Liver (tissue), 9 donors: Measurements from ENCODE around the gene TMPRSS6. TPM values are rescaled to one million over a fixed set of nuclear protein-coding genes. Genes with fewer than 3 reads are reported as not detected.

Experiments
- DNase-seq: peaks from one replicate; pipeline ENCODE4 v3.0.0-alpha.2; 2017; ENCODE audit warnings: low spot score
- H3K27ac ChIP-seq, 2 donors: one replicate each; pipeline ENCODE4 v1.7.0; 2013; ENCODE audit warnings: inconsistent platforms in 2 of 2, low read length in 2 of 2, control low read depth in 1 of 2, low read depth in 1 of 2, mild to moderate bottlenecking in 1 of 2
- H3K27me3 ChIP-seq, 4 donors: one replicate each; pipeline versions ENCODE4 v1.6.1 to v1.7.0; 2013; ENCODE audit warnings: low read length in 3 of 4, inconsistent platforms in 1 of 4, mild to moderate bottlenecking in 1 of 4, moderate library complexity in 1 of 4; ENCODE audit not compliant: control insufficient read depth in 4 of 4, insufficient read depth in 4 of 4
- H3K36me3 ChIP-seq, 4 donors: one replicate each; pipeline versions ENCODE4 v1.6.1 to v1.7.0; 2013; ENCODE audit warnings: low read length in 3 of 4, mild to moderate bottlenecking in 3 of 4, low read depth in 1 of 4, moderate library complexity in 1 of 4; ENCODE audit not compliant: control insufficient read depth in 4 of 4, insufficient read depth in 3 of 4
- H3K4me1 ChIP-seq, 4 donors: one replicate each; pipeline versions ENCODE4 v1.6.1 to v1.7.0; 2013; ENCODE audit warnings: low read length in 3 of 4, mild to moderate bottlenecking in 3 of 4, moderate library complexity in 1 of 4; ENCODE audit not compliant: control insufficient read depth in 4 of 4, insufficient read depth in 4 of 4
- H3K4me3 ChIP-seq, 3 donors: one replicate each; pipeline versions ENCODE4 v1.6.1 to v1.7.0; 2013; ENCODE audit warnings: low read length in 3 of 3, control low read depth in 1 of 3, low read depth in 1 of 3, mild to moderate bottlenecking in 1 of 3
- H3K9ac ChIP-seq, 2 donors: one replicate each; pipeline ENCODE4 v1.7.0; 2013; ENCODE audit warnings: low read length in 2 of 2, mild to moderate bottlenecking in 2 of 2, moderate library complexity in 2 of 2, control low read depth in 1 of 2, low read depth in 1 of 2
- H3K9me3 ChIP-seq, 4 donors: one replicate each; pipeline versions ENCODE4 v1.6.1 to v1.7.0; 2013; ENCODE audit warnings: low read length in 3 of 4; ENCODE audit not compliant: control insufficient read depth in 4 of 4
- EGR1 ChIP-seq, 2 donors: IDR thresholded peaks; 2 replicates each; pipeline ENCODE4 v1.6.1; 2016 to 2018; ENCODE audit warnings: antibody characterized with exemption in 2 of 2, low read depth in 2 of 2
- GABPA ChIP-seq, 2 donors: IDR thresholded peaks in 1 of 2; conservative IDR thresholded peaks in 1 of 2; 2 replicates each; pipeline ENCODE4 v1.6.1; 2016; ENCODE audit warnings: antibody characterized with exemption in 2 of 2, mild to moderate bottlenecking in 1 of 2, moderate library complexity in 1 of 2
- HNF4A ChIP-seq, 2 donors: conservative IDR thresholded peaks; 2 replicates each; pipeline ENCODE4 v1.6.1; 2016; ENCODE audit warnings: antibody characterized with exemption in 2 of 2, mild to moderate bottlenecking in 2 of 2
- HNF4G ChIP-seq: IDR thresholded peaks from 2 replicates; pipeline ENCODE4 v1.6.1; 2016; ENCODE audit warnings: antibody characterized with exemption
- NR2F2 ChIP-seq: IDR thresholded peaks from 2 replicates; pipeline ENCODE4 v1.6.1; 2016; ENCODE audit warnings: antibody characterized with exemption
- RAD21 ChIP-seq, 2 donors: IDR thresholded peaks; 2 replicates each; pipeline ENCODE4 v1.6.1; 2016; ENCODE audit warnings: antibody characterized with exemption in 2 of 2, mild to moderate bottlenecking in 2 of 2
- RXRA ChIP-seq, 2 donors: IDR thresholded peaks; 2 replicates each; pipeline ENCODE4 v1.6.1; 2017 to 2018; ENCODE audit warnings: antibody characterized with exemption in 2 of 2, mild to moderate bottlenecking in 1 of 2
- SP1 ChIP-seq: IDR thresholded peaks from 2 replicates; pipeline ENCODE4 v1.6.1; 2018; ENCODE audit warnings: antibody characterized with exemption, mild to moderate bottlenecking
- TAF1 ChIP-seq: conservative IDR thresholded peaks from 2 replicates; pipeline ENCODE4 v1.6.1; 2016; ENCODE audit warnings: antibody characterized with exemption, mild to moderate bottlenecking
- YY1 ChIP-seq: IDR thresholded peaks from 2 replicates; pipeline ENCODE4 v1.6.1; 2016; ENCODE audit warnings: antibody characterized with exemption, mild to moderate bottlenecking
- WGBS: extraction: QIAGEN DNeasy Blood & Tissue Kit; methylation state at CpG from one replicate; pipeline ENCODE4 v1.1.7; 2013; 5-methylcytosine and 5-hydroxymethylcytosine counted together
- polyA plus RNA-seq, 2 donors: library from polyadenylated mRNA; stranded (reverse) in 1 of 2; unstranded in 1 of 2; fragments of 200-250 nt in 1 of 2; fragments of >200 nt in 1 of 2; fragmentation: Nextera tagmentation in 1 of 2; extraction: Ambion mirVana in 1 of 2; gene quantifications; one replicate each; pipeline versions ENCODE4 v1.2.1 to v1.2.3, GENCODE V29; 2013 to 2015
- total RNA-seq, 2 donors: library from RNA; depleted of rRNA; stranded (reverse); fragments of >200 nt; gene quantifications; one replicate each; pipeline ENCODE4 v1.2.3, GENCODE V29; 2014
- TF ChIP-seq, protein P1 (sequence below): IDR thresholded peaks from 2 replicates; pipeline ENCODE4 v1.6.1; 2016; ENCODE audit warnings: antibody characterized with exemption
- TF ChIP-seq, protein P2 (sequence below): IDR thresholded peaks from 2 replicates; pipeline ENCODE4 v1.6.1; 2016; ENCODE audit warnings: antibody characterized with exemption, mild to moderate bottlenecking
- TF ChIP-seq, protein P3 (sequence below): IDR thresholded peaks from 2 replicates; pipeline ENCODE4 v1.6.1; 2016; ENCODE audit warnings: antibody characterized with exemption
- TF ChIP-seq, protein P4 (sequence below): IDR thresholded peaks from 2 replicates; pipeline ENCODE4 v1.6.1; 2016; ENCODE audit warnings: antibody characterized with exemption
- donor health status: healthy.
- donor health status: healthy.
- donor health status: healthy.
- donor health status: healthy.
- donor health status: healthy.

Gene TMPRSS6
- total and polyA plus RNA-seq, 4 donors = 12.6 to 47.1 (median 39.9) TPM

DNA sequence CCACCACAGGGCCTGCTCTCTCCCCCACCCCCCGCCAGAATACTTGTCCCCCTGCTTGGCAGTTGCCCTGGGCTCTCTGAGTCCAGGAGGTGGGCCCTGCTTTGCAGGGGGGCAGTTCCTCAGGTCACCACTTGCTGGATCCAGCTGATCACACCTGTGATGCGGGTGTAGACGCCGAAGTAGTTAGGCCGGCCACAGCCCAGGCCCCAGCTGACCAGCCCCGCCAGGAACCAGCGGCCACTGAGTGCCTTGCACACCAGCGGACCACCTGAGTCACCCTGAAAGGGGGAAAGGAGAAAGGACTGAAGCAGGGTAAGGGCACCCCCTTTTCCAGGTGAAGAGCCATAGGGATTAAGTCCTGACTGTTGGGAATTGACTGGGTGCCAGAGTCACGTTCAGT, 43.6 kb downstream of the TMPRSS6 start:
- no peak for DNase-seq
- Histone ChIP-seq H3K4me1 (no peaks in the 10 kb centered on the region), H3K9me3 (no peaks in the 10 kb centered on the region), H3K27me3 (no peaks in the 10 kb centered on the region), H3K36me3 (peaks cover 0 to 37% (median 8%) of the 10 kb centered on the region in 4 donors), H3K4me3 (no peak overlapping the region), H3K27ac (no peak overlapping the region), H3K9ac (no peak overlapping the region)
- WGBS = 94% methylated on average over 9 of the region's 9 CpGs
- TF ChIP-seq HNF4G = no peak
- no peak for TF ChIP-seq RXRA (IDR thresholded peaks at IDR 0.05)
- TF ChIP-seq RAD21 (IDR thresholded peaks at IDR 0.05) = no peak
- no peak for TF ChIP-seq HNF4A (conservative IDR thresholded peaks at IDR 0.05)
- no peak for TF ChIP-seq GABPA (IDR thresholded peaks at IDR 0.05 in 1 of 2, conservative IDR thresholded peaks at IDR 0.05 in 1 of 2)
- no peak for TF ChIP-seq EGR1 (IDR thresholded peaks at IDR 0.05; ENCODE audit: low read depth in 2 of 2)
- no peak for TF ChIP-seq NR2F2
- TF ChIP-seq TAF1 = no peak
- TF ChIP-seq SP1 = no peak
- TF ChIP-seq, protein P1, sequence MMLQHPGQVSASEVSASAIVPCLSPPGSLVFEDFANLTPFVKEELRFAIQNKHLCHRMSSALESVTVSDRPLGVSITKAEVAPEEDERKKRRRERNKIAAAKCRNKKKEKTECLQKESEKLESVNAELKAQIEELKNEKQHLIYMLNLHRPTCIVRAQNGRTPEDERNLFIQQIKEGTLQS = no peak
- TF ChIP-seq, protein P2, sequence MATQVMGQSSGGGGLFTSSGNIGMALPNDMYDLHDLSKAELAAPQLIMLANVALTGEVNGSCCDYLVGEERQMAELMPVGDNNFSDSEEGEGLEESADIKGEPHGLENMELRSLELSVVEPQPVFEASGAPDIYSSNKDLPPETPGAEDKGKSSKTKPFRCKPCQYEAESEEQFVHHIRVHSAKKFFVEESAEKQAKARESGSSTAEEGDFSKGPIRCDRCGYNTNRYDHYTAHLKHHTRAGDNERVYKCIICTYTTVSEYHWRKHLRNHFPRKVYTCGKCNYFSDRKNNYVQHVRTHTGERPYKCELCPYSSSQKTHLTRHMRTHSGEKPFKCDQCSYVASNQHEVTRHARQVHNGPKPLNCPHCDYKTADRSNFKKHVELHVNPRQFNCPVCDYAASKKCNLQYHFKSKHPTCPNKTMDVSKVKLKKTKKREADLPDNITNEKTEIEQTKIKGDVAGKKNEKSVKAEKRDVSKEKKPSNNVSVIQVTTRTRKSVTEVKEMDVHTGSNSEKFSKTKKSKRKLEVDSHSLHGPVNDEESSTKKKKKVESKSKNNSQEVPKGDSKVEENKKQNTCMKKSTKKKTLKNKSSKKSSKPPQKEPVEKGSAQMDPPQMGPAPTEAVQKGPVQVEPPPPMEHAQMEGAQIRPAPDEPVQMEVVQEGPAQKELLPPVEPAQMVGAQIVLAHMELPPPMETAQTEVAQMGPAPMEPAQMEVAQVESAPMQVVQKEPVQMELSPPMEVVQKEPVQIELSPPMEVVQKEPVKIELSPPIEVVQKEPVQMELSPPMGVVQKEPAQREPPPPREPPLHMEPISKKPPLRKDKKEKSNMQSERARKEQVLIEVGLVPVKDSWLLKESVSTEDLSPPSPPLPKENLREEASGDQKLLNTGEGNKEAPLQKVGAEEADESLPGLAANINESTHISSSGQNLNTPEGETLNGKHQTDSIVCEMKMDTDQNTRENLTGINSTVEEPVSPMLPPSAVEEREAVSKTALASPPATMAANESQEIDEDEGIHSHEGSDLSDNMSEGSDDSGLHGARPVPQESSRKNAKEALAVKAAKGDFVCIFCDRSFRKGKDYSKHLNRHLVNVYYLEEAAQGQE = no peak

DNA sequence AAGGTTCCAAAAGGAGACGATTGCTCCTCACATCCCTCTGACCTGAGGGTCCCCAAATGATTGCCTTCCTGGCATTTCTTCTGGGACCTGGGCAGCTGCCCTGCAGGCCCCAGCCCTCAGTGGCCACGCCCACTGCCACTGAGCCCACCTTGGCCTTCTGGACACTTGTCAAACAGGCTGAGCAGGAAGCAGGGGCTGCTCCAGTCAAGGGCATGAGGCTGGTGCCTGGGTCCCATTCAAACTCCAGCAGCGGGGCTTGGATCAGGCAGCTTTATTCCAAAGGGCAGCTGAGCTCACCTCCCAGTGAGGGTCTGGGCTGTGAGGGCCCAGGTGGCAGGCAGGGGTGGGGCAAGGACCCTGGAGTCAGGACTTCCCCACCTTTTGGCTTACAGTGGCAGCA, 44.3 kb downstream of the TMPRSS6 start:
- Histone ChIP-seq H3K9me3 (no peaks in the 10 kb centered on the region), H3K27ac (no peak overlapping the region), H3K4me1 (no peaks in the 10 kb centered on the region), H3K9ac (no peak overlapping the region), H3K36me3 (peaks cover 0 to 35% (median 8%) of the 10 kb centered on the region in 4 donors), H3K27me3 (no peaks in the 10 kb centered on the region), H3K4me3 (no peak overlapping the region)
- TF ChIP-seq YY1 (no peak), GABPA (IDR thresholded peaks at IDR 0.05 in 1 of 2, conservative IDR thresholded peaks at IDR 0.05 in 1 of 2) (no peak), NR2F2 (no peak), HNF4A (conservative IDR thresholded peaks at IDR 0.05) (no peak), TAF1 (no peak)
- TF ChIP-seq, protein P3, sequence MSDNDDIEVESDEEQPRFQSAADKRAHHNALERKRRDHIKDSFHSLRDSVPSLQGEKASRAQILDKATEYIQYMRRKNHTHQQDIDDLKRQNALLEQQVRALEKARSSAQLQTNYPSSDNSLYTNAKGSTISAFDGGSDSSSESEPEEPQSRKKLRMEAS = no peak
- TF ChIP-seq, protein P4, sequence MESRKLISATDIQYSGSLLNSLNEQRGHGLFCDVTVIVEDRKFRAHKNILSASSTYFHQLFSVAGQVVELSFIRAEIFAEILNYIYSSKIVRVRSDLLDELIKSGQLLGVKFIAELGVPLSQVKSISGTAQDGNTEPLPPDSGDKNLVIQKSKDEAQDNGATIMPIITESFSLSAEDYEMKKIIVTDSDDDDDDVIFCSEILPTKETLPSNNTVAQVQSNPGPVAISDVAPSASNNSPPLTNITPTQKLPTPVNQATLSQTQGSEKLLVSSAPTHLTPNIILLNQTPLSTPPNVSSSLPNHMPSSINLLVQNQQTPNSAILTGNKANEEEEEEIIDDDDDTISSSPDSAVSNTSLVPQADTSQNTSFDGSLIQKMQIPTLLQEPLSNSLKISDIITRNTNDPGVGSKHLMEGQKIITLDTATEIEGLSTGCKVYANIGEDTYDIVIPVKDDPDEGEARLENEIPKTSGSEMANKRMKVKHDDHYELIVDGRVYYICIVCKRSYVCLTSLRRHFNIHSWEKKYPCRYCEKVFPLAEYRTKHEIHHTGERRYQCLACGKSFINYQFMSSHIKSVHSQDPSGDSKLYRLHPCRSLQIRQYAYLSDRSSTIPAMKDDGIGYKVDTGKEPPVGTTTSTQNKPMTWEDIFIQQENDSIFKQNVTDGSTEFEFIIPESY = no peak
- WGBS = 90% methylated on average over 3 of the region's 3 CpGs
- no peak for DNase-seq
